ENCODE data around the gene IL1RAPL2. TPM values are rescaled to one million over a fixed set of nuclear protein-coding genes. Genes with fewer than 3 reads are reported as not detected.

Gene IL1RAPL2
- total and polyA plus RNA-seq, 5 donors from 2014 or later: not detected

DNA sequence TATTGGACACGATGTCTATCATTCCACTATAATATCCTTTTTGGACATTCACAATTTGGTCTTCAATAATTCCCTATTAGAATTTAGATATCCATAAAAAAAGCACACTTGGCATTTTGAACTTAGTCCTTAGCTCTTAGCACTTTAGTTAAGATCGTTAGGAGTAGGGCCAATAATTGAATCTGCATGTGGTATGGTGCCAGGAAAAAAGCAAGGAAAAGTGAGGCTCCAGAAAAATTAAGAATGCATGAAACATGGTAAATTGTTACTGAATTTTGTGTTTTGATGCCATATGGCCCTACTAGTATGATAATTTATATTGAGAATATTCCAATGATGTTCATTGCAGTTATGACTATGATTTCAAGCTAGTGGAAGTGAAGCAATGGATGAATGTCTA is 708.1 kb downstream of the IL1RAPL2 start:
- H3K4me1 ChIP-seq (ENCODE audit: control insufficient read depth, insufficient read depth, low read length, poor library complexity, severe bottlenecking): no peaks in the 10 kb centered on the region
- H3K9me3 Mint-ChIP-seq: peaks cover 0 to 3% (median 0%) of the 10 kb centered on the region in 7 donors
- no peaks in the 10 kb centered on the region for H3K9me3 ChIP-seq (ENCODE audit: control insufficient read depth in 2 of 2, low read length in 2 of 2)
- H3K36me3 ChIP-seq (ENCODE audit: control insufficient read depth, insufficient read depth, low read length): no peaks in the 10 kb centered on the region
- no peak overlapping the region for H3K4me3 Mint-ChIP-seq
- no peaks in the 10 kb centered on the region for H3K36me3 Mint-ChIP-seq
- H3K27me3 Mint-ChIP-seq: peaks cover 4% of the 10 kb centered on the region
- DNase-seq: no peak
- no peak overlapping the region for H3K4me3 ChIP-seq (ENCODE audit: low read depth, low read length)
- H3K4me1 Mint-ChIP-seq: no peaks in the 10 kb centered on the region
- no peak overlapping the region for H3K27ac Mint-ChIP-seq
- no peak for ATAC-seq (ENCODE audit: low read depth in 2 of 2)
- no peak overlapping the region for H3K27ac ChIP-seq (ENCODE audit: insufficient read depth, low read length, poor library complexity, severe bottlenecking)
- no peaks in the 10 kb centered on the region for H3K27me3 ChIP-seq (ENCODE audit: control insufficient read depth, insufficient read depth, low read length)

DNA sequence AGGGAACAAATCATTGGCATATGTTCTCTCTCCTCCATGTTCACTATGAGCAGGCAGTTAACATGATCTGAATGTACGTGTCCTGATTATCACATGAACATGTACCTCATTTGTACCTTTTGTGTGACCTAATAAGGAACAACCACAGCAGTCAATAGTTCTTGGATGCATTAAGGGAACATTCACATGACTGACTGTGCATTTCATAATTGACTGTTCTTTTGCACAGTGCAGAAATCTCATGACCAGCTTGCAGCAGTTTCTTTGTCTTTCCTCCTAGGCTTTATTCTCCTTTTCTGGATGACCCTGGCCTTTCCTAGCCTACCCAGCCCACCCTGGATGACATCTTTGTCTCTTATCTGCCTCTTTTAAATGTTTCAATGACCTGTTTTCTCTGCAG is 711.1 kb downstream of the IL1RAPL2 start:
- Mint-ChIP-seq H3K36me3 (no peaks in the 10 kb centered on the region), H3K27me3 (peaks cover 4% of the 10 kb centered on the region), H3K4me1 (no peaks in the 10 kb centered on the region), H3K4me3 (no peak overlapping the region), H3K9me3 (peaks cover 0 to 3% (median 0%) of the 10 kb centered on the region in 7 donors), H3K27ac (no peak overlapping the region)
- H3K4me3 ChIP-seq (ENCODE audit: low read depth, low read length): no peak overlapping the region
- no peaks in the 10 kb centered on the region for H3K4me1 ChIP-seq (ENCODE audit: control insufficient read depth, insufficient read depth, low read length, poor library complexity, severe bottlenecking)
- no peak overlapping the region for H3K27ac ChIP-seq (ENCODE audit: insufficient read depth, low read length, poor library complexity, severe bottlenecking)
- DNase-seq (no peak), ATAC-seq (ENCODE audit: low read depth in 2 of 2) (no peak)
- H3K36me3 ChIP-seq (ENCODE audit: control insufficient read depth, insufficient read depth, low read length): no peaks in the 10 kb centered on the region
- H3K9me3 ChIP-seq (ENCODE audit: control insufficient read depth in 2 of 2, low read length in 2 of 2): no peaks in the 10 kb centered on the region
- no peaks in the 10 kb centered on the region for H3K27me3 ChIP-seq (ENCODE audit: control insufficient read depth, insufficient read depth, low read length)

DNA sequence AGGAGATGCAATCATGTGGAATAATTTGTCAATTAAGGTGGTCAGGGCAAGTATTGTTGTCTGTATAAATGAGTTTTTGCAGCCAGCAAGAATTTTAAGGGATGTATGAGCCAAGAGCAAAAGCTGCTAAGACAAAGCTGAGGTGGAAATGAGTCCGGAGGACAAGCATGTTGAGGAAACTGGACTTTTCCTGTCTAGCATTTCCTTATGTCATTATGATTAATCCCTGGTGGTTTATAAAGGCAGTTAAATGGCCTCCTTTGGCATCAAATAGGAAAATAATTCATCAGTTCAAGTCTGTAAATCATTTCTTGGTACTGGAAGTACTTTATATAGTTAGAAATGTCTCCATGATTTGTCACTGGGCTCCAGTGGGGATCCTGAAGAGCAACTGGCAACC is 716.1 kb downstream of the IL1RAPL2 start:
- no peaks in the 10 kb centered on the region for H3K27me3 ChIP-seq (ENCODE audit: control insufficient read depth, insufficient read depth, low read length)
- H3K4me3 ChIP-seq (ENCODE audit: low read depth, low read length): no peak overlapping the region
- H3K9me3 ChIP-seq (ENCODE audit: control insufficient read depth in 2 of 2, low read length in 2 of 2): no peaks in the 10 kb centered on the region
- Mint-ChIP-seq H3K27me3 (no peaks in the 10 kb centered on the region), H3K4me1 (peaks cover 0 to 3% (median 0%) of the 10 kb centered on the region in 4 donors), H3K36me3 (no peaks in the 10 kb centered on the region), H3K27ac (no peak overlapping the region), H3K4me3 (no peak overlapping the region), H3K9me3 (peaks cover 0 to 2% (median 0%) of the 10 kb centered on the region in 7 donors)
- no peak for ATAC-seq (ENCODE audit: low read depth in 2 of 2)
- H3K36me3 ChIP-seq (ENCODE audit: control insufficient read depth, insufficient read depth, low read length): no peaks in the 10 kb centered on the region
- DNase-seq: no peak
- no peak overlapping the region for H3K27ac ChIP-seq (ENCODE audit: insufficient read depth, low read length, poor library complexity, severe bottlenecking)
- no peaks in the 10 kb centered on the region for H3K4me1 ChIP-seq (ENCODE audit: control insufficient read depth, insufficient read depth, low read length, poor library complexity, severe bottlenecking)

DNA sequence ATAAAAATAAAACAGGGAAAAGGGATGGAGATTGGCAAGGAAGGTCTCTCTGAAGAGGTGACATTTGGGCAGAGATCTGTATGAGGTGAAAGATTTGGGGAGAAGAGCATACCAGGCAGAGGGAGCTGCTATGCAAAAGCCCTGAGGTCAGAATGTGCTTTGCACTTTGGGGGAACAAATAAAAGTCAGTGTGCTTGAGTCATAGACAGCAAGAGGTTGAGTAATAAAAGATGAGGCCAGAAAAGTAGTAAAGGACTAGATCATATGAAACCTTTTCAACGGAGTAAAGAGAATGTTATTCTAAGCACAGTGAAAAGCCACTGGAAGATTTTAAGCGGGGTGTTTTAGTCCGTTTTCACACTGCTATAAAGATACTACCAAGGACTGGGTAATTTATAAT is 731.0 kb downstream of the IL1RAPL2 start:
- peaks cover 0 to 7% (median 3%) of the 10 kb centered on the region in 7 donors for H3K9me3 Mint-ChIP-seq
- H3K4me3 ChIP-seq (ENCODE audit: low read depth, low read length): no peak overlapping the region
- DNase-seq: no peak
- no peaks in the 10 kb centered on the region for H3K27me3 ChIP-seq (ENCODE audit: control insufficient read depth, insufficient read depth, low read length)
- no peaks in the 10 kb centered on the region for H3K27me3 Mint-ChIP-seq
- H3K4me1 ChIP-seq (ENCODE audit: control insufficient read depth, insufficient read depth, low read length, poor library complexity, severe bottlenecking): no peaks in the 10 kb centered on the region
- no peak overlapping the region for H3K27ac ChIP-seq (ENCODE audit: insufficient read depth, low read length, poor library complexity, severe bottlenecking)
- H3K36me3 Mint-ChIP-seq: no peaks in the 10 kb centered on the region
- H3K27ac Mint-ChIP-seq: no peak overlapping the region
- no peaks in the 10 kb centered on the region for H3K4me1 Mint-ChIP-seq
- H3K9me3 ChIP-seq (ENCODE audit: control insufficient read depth in 2 of 2, low read length in 2 of 2): no peaks in the 10 kb centered on the region
- no peak for ATAC-seq (ENCODE audit: low read depth in 2 of 2)
- no peak overlapping the region for H3K4me3 Mint-ChIP-seq
- no peaks in the 10 kb centered on the region for H3K36me3 ChIP-seq (ENCODE audit: control insufficient read depth, insufficient read depth, low read length)

DNA sequence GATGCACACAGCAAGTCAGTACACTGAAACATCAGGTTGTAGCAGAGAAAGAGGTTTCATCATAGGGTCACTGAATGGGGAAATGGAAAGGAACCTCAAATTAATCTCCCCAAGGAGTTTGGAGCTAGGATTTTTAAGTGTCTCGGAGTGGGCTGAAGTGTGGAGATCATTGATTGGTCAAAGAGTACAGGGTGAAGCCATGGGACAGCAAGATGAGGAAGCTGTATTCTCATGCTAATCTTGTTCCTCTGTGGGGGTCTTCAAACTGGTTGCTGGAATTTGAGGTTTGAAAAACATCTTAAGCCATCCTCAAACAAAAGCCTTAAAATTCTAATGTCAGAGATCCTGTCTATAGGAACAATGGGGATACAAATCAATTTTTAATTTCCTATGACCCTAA is 733.3 kb downstream of the IL1RAPL2 start:
- Mint-ChIP-seq H3K27ac (no peak overlapping the region), H3K27me3 (no peaks in the 10 kb centered on the region), H3K4me3 (no peak overlapping the region), H3K9me3 (peaks cover 0 to 8% (median 3%) of the 10 kb centered on the region in 7 donors), H3K36me3 (no peaks in the 10 kb centered on the region), H3K4me1 (no peaks in the 10 kb centered on the region)
- H3K4me3 ChIP-seq (ENCODE audit: low read depth, low read length): no peak overlapping the region
- DNase-seq (no peak), ATAC-seq (ENCODE audit: low read depth in 2 of 2) (no peak)
- H3K27me3 ChIP-seq (ENCODE audit: control insufficient read depth, insufficient read depth, low read length): no peaks in the 10 kb centered on the region
- H3K4me1 ChIP-seq (ENCODE audit: control insufficient read depth, insufficient read depth, low read length, poor library complexity, severe bottlenecking): no peaks in the 10 kb centered on the region
- H3K36me3 ChIP-seq (ENCODE audit: control insufficient read depth, insufficient read depth, low read length): no peaks in the 10 kb centered on the region
- no peaks in the 10 kb centered on the region for H3K9me3 ChIP-seq (ENCODE audit: control insufficient read depth in 2 of 2, low read length in 2 of 2)
- H3K27ac ChIP-seq (ENCODE audit: insufficient read depth, low read length, poor library complexity, severe bottlenecking): no peak overlapping the region

DNA sequence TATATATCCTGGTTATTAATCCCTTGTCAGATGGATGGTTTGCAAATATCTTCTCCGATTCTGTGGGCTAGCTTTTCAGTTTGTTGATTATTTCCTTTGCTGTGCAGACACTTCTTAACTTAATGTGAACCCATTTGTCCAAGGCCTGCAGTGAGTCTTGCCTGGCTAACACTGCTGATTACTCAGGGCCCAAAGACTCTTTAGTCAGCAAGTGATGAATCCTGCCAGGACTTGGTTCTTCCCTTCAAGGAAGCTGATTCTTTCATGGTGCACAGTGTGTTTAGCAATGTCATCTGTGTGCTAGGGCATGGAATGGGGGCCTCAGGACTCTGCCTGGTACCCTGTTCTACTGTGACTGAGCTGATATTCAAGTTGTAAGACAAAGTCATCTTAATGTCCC is 736.2 kb downstream of the IL1RAPL2 start:
- no peaks in the 10 kb centered on the region for H3K4me1 Mint-ChIP-seq
- peaks cover 0 to 8% (median 0%) of the 10 kb centered on the region in 7 donors for H3K9me3 Mint-ChIP-seq
- ATAC-seq (ENCODE audit: low read depth in 2 of 2) (no peak), DNase-seq (no peak)
- no peak overlapping the region for H3K4me3 ChIP-seq (ENCODE audit: low read depth, low read length)
- no peaks in the 10 kb centered on the region for H3K36me3 ChIP-seq (ENCODE audit: control insufficient read depth, insufficient read depth, low read length)
- H3K27ac ChIP-seq (ENCODE audit: insufficient read depth, low read length, poor library complexity, severe bottlenecking): no peak overlapping the region
- H3K27me3 ChIP-seq (ENCODE audit: control insufficient read depth, insufficient read depth, low read length): no peaks in the 10 kb centered on the region
- H3K4me3 Mint-ChIP-seq: no peak overlapping the region
- H3K36me3 Mint-ChIP-seq: no peaks in the 10 kb centered on the region
- H3K27me3 Mint-ChIP-seq: no peaks in the 10 kb centered on the region
- H3K9me3 ChIP-seq (ENCODE audit: control insufficient read depth in 2 of 2, low read length in 2 of 2): no peaks in the 10 kb centered on the region
- H3K27ac Mint-ChIP-seq: no peak overlapping the region
- H3K4me1 ChIP-seq (ENCODE audit: control insufficient read depth, insufficient read depth, low read length, poor library complexity, severe bottlenecking): no peaks in the 10 kb centered on the region

DNA sequence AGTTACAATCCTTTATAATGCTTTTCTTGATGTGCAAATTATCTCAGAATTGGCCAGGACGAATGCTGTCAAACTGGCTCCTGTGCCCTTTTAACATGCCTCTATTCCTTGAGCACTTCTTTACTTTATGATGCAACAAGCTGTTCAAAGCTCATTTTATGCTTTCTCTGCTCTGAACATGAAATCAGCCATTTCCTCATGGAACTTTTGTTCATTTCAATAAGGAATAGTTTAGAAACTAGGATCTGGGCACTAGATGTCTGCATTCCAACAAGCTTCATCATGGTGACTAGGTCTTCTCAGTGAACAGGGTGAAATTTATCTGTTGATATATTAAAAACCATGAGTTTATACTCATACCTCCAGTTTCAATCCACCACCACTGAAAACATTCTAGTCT is 741.8 kb downstream of the IL1RAPL2 start:
- ATAC-seq (ENCODE audit: low read depth in 2 of 2) (no peak), DNase-seq (no peak)
- no peaks in the 10 kb centered on the region for H3K27me3 Mint-ChIP-seq
- no peaks in the 10 kb centered on the region for H3K36me3 ChIP-seq (ENCODE audit: control insufficient read depth, insufficient read depth, low read length)
- no peak overlapping the region for H3K27ac Mint-ChIP-seq
- H3K4me3 Mint-ChIP-seq: no peak overlapping the region
- H3K27me3 ChIP-seq (ENCODE audit: control insufficient read depth, insufficient read depth, low read length): no peaks in the 10 kb centered on the region
- H3K4me1 ChIP-seq (ENCODE audit: control insufficient read depth, insufficient read depth, low read length, poor library complexity, severe bottlenecking): no peaks in the 10 kb centered on the region
- no peak overlapping the region for H3K27ac ChIP-seq (ENCODE audit: insufficient read depth, low read length, poor library complexity, severe bottlenecking)
- no peaks in the 10 kb centered on the region for H3K36me3 Mint-ChIP-seq
- H3K9me3 Mint-ChIP-seq: no peaks in the 10 kb centered on the region
- no peaks in the 10 kb centered on the region for H3K9me3 ChIP-seq (ENCODE audit: control insufficient read depth in 2 of 2, low read length in 2 of 2)
- no peaks in the 10 kb centered on the region for H3K4me1 Mint-ChIP-seq
- H3K4me3 ChIP-seq (ENCODE audit: low read depth, low read length): no peak overlapping the region

DNA sequence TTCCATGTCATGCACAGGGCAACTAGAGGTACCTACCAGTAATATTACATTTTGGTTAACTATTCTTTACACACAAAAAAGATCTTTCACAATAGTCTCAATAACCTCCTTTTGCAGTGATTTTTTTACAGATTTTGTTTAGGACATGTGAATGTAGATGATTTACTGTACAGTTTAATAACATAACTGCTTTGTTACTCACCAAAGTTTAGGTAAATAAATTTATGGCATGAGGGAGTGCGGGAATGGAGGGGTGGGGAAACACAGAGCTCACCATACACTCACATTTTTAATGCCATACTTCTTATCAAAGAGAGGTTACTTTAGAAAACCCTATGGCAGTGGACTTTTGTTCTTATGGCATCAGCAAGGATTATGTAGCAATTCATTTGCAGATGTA is 747.6 kb downstream of the IL1RAPL2 start:
- Mint-ChIP-seq H3K4me3 (no peak overlapping the region), H3K27ac (no peak overlapping the region), H3K4me1 (no peaks in the 10 kb centered on the region), H3K27me3 (no peaks in the 10 kb centered on the region), H3K36me3 (no peaks in the 10 kb centered on the region), H3K9me3 (peaks cover 0 to 1% (median 0%) of the 10 kb centered on the region in 7 donors)
- Histone ChIP-seq H3K9me3 (ENCODE audit: control insufficient read depth in 2 of 2, low read length in 2 of 2) (no peaks in the 10 kb centered on the region), H3K4me1 (ENCODE audit: control insufficient read depth, insufficient read depth, low read length, poor library complexity, severe bottlenecking) (no peaks in the 10 kb centered on the region), H3K36me3 (ENCODE audit: control insufficient read depth, insufficient read depth, low read length) (no peaks in the 10 kb centered on the region), H3K27ac (ENCODE audit: insufficient read depth, low read length, poor library complexity, severe bottlenecking) (no peak overlapping the region), H3K4me3 (ENCODE audit: low read depth, low read length) (no peak overlapping the region), H3K27me3 (ENCODE audit: control insufficient read depth, insufficient read depth, low read length) (no peaks in the 10 kb centered on the region)
- DNase-seq (no peak), ATAC-seq (ENCODE audit: low read depth in 2 of 2) (no peak)

Data from CD4-positive, CD25-positive, alpha-beta regulatory T cell (primary cell).